ENCODE results near the gene LLGL1.

GRCh38 chr17:18260332-18261145 lies 35.1 kb downstream of the LLGL1 start, which contains the start of gene MIEF2:
- TF ChIP-seq CTCF (IDR thresholded peaks at IDR 0.05) (no peak), EZH2 (IDR thresholded peaks at IDR 0.05) (no peak), EZH2phosphoT487 (IDR thresholded peaks at IDR 0.05) (no peak)
